WTC11 (cell line): ENCODE measurements around the gene SERBP1. TPM values are rescaled to one million over a fixed set of nuclear protein-coding genes. Genes with fewer than 3 reads are reported as not detected.

Source experiments
- ATAC-seq: fragments of 200-7000 bp; cut with Tn5 transposase; 2 replicates; pipeline ENCODE4 v1.10.0; 2021; ENCODE audit warnings: mild to moderate bottlenecking, moderate library complexity
- CTCF ChIA-PET: fragments of 300-600 bp; sonication (Branson Sonifier 250); formaldehyde crosslinking; loops from one replicate; lab custom pipeline; 2021; ENCODE audit warnings: antibody characterized with exemption; lab: Charles Lee
- POLR2A ChIA-PET: fragments of 350-600 bp; sonication (Branson Sonifier 250); formaldehyde crosslinking; loops from one replicate; lab custom pipeline; 2021; ENCODE audit warnings: antibody characterized with exemption; lab: Charles Lee
- DNase-seq: peaks from one replicate; pipeline ENCODE4 v3.0.0; 2021; ENCODE audit warnings: low spot score
- H3K27ac Mint-ChIP-seq: 2 replicates; pipeline ENCODE4 v1.8.0; 2021; ENCODE audit warnings: mixed read lengths
- H3K27me3 Mint-ChIP-seq: 2 replicates; pipeline ENCODE4 v1.8.0; 2021; ENCODE audit warnings: low read depth, mild to moderate bottlenecking, moderate library complexity, mixed read lengths
- H3K36me3 Mint-ChIP-seq: 2 replicates; pipeline ENCODE4 v1.8.0; 2021; ENCODE audit warnings: mixed read lengths
- H3K4me1 Mint-ChIP-seq: 2 replicates; pipeline ENCODE4 v1.8.0; 2022; ENCODE audit warnings: mixed read lengths
- H3K4me3 Mint-ChIP-seq: 2 replicates; pipeline ENCODE4 v1.8.0; 2021; ENCODE audit warnings: mild to moderate bottlenecking, moderate library complexity, mixed read lengths
- H3K9me3 Mint-ChIP-seq: 2 replicates; pipeline ENCODE4 v1.8.0; 2021; ENCODE audit warnings: mixed read lengths
- CBFB ChIP-seq: sonication (generic); formaldehyde crosslinking; IDR thresholded peaks from 2 replicates; pipeline ENCODE4 v1.8.1; 2022; ENCODE audit warnings: mild to moderate bottlenecking, low read depth, missing genetic modification reagents
- FOXP1 ChIP-seq: sonication (generic); formaldehyde crosslinking; IDR thresholded peaks from 2 replicates; pipeline ENCODE4 v1.8.0; 2022; ENCODE audit warnings: missing genetic modification reagents, mild to moderate bottlenecking, moderate library complexity, borderline replicate concordance
- GABPB1 ChIP-seq: sonication (generic); formaldehyde crosslinking; IDR thresholded peaks from 2 replicates; pipeline ENCODE4 v1.8.1; 2023; ENCODE audit warnings: mild to moderate bottlenecking, missing genetic modification reagents
- JAZF1 ChIP-seq: fragments of 250-450 bp; sonication (Bioruptor Pico); IDR thresholded peaks from 2 replicates; pipeline ENCODE4 v1.9.0; 2021; ENCODE audit warnings: moderate library complexity, mild to moderate bottlenecking, inconsistent platforms
- TEAD4 ChIP-seq: sonication (generic); formaldehyde crosslinking; IDR thresholded peaks from 2 replicates; pipeline ENCODE4 v1.8.0; 2022; ENCODE audit warnings: mild to moderate bottlenecking, missing genetic modification reagents
- ZNF121 ChIP-seq: sonication (generic); formaldehyde crosslinking; IDR thresholded peaks from 2 replicates; pipeline ENCODE4 v1.8.0; 2023; ENCODE audit warnings: missing genetic modification reagents
- ZNF219 ChIP-seq: sonication (generic); formaldehyde crosslinking; IDR thresholded peaks from 2 replicates; pipeline ENCODE4 v1.8.0; 2023; ENCODE audit warnings: missing genetic modification reagents, mild to moderate bottlenecking, borderline replicate concordance
- ZNF232 ChIP-seq: sonication (generic); formaldehyde crosslinking; IDR thresholded peaks from 2 replicates; pipeline ENCODE4 v1.8.0; 2022; ENCODE audit warnings: mild to moderate bottlenecking, missing genetic modification reagents
- total RNA-seq: library from RNA; stranded (reverse); gene quantifications from 3 replicates; pipeline ENCODE4 v1.2.3, GENCODE V29; 2021
- TF ChIP-seq, protein P1 (sequence below): sonication (generic); formaldehyde crosslinking; IDR thresholded peaks from 2 replicates; pipeline ENCODE4 v1.8.0; 2022; ENCODE audit warnings: missing genetic modification reagents
- TF ChIP-seq, protein P2 (sequence below): sonication (generic); formaldehyde crosslinking; IDR thresholded peaks from 2 replicates; pipeline ENCODE4 v1.8.0; 2022; ENCODE audit warnings: mild to moderate bottlenecking, missing genetic modification reagents
- TF ChIP-seq, protein P3 (sequence below): sonication (generic); formaldehyde crosslinking; IDR thresholded peaks from 2 replicates; pipeline ENCODE4 v1.8.1; 2022; ENCODE audit warnings: mild to moderate bottlenecking, missing genetic modification reagents, moderate library complexity, borderline replicate concordance
- TF ChIP-seq, protein P4 (sequence below): sonication (generic); formaldehyde crosslinking; conservative IDR thresholded peaks from 2 replicates; pipeline ENCODE4 v1.8.1; 2022; ENCODE audit warnings: mild to moderate bottlenecking, missing genetic modification reagents
- TF ChIP-seq, protein P5 (sequence below): sonication (generic); formaldehyde crosslinking; IDR thresholded peaks from 2 replicates; pipeline ENCODE4 v1.8.0; 2022; ENCODE audit warnings: mild to moderate bottlenecking, missing genetic modification reagents
- TF ChIP-seq, protein P6 (sequence below): sonication (generic); formaldehyde crosslinking; IDR thresholded peaks from 2 replicates; pipeline ENCODE4 v1.8.0; 2022; ENCODE audit warnings: mild to moderate bottlenecking, missing genetic modification reagents
- TF ChIP-seq, protein P7 (sequence below): sonication (generic); formaldehyde crosslinking; IDR thresholded peaks from 2 replicates; pipeline ENCODE4 v1.8.1; 2023; ENCODE audit warnings: mild to moderate bottlenecking, missing genetic modification reagents, borderline replicate concordance
- TF ChIP-seq, protein P8 (sequence below): fragments of 250-450 bp; sonication (Bioruptor Pico); IDR thresholded peaks from 2 replicates; pipeline ENCODE4 v2.1.2; 2022; ENCODE audit warnings: mild to moderate bottlenecking, moderate library complexity
- TF ChIP-seq, protein P9 (sequence below): sonication (generic); formaldehyde crosslinking; IDR thresholded peaks from 2 replicates; pipeline ENCODE4 v1.8.1; 2023; ENCODE audit warnings: mild to moderate bottlenecking, missing genetic modification reagents

Gene SERBP1
- total RNA-seq, 1 experiment from 2014 or later: 543 TPM

DNA sequence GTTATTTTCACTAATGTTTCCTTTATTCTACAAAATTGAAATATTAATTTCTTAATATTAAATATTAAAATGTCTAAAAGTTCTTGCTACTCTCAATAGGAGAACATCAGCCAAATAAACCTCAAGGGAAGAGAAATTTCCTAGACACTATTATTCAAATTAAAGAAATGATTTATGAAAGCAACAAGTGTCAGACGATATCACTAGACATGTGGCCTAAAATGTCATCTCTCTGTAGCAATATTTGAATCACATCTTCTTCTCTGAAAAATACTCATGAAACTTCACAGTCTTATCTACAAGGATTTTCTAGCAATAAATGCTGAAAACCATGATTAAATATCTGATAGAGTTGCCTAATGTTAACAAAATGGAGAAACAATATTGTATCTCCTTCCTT, 2.5 kb upstream of the SERBP1 start:
- POLR2A ChIA-PET: no interaction called here
- peaks cover 25% of the 10 kb centered on the region for H3K36me3 Mint-ChIP-seq
- peaks cover 23% of the 10 kb centered on the region for H3K4me1 Mint-ChIP-seq
- ATAC-seq (no peak), DNase-seq (no peak)
- no peaks in the 10 kb centered on the region for H3K27me3 Mint-ChIP-seq
- H3K27ac Mint-ChIP-seq: no peak overlapping the region
- CTCF ChIA-PET: interaction anchor here (1.4 to 4.2 kb wide), 5 partner anchors 31 to 219 kb away, joined by 4 to 19 read pairs (median 6); no protein-coding TSS in a partner anchor
- TF ChIP-seq, protein P1, sequence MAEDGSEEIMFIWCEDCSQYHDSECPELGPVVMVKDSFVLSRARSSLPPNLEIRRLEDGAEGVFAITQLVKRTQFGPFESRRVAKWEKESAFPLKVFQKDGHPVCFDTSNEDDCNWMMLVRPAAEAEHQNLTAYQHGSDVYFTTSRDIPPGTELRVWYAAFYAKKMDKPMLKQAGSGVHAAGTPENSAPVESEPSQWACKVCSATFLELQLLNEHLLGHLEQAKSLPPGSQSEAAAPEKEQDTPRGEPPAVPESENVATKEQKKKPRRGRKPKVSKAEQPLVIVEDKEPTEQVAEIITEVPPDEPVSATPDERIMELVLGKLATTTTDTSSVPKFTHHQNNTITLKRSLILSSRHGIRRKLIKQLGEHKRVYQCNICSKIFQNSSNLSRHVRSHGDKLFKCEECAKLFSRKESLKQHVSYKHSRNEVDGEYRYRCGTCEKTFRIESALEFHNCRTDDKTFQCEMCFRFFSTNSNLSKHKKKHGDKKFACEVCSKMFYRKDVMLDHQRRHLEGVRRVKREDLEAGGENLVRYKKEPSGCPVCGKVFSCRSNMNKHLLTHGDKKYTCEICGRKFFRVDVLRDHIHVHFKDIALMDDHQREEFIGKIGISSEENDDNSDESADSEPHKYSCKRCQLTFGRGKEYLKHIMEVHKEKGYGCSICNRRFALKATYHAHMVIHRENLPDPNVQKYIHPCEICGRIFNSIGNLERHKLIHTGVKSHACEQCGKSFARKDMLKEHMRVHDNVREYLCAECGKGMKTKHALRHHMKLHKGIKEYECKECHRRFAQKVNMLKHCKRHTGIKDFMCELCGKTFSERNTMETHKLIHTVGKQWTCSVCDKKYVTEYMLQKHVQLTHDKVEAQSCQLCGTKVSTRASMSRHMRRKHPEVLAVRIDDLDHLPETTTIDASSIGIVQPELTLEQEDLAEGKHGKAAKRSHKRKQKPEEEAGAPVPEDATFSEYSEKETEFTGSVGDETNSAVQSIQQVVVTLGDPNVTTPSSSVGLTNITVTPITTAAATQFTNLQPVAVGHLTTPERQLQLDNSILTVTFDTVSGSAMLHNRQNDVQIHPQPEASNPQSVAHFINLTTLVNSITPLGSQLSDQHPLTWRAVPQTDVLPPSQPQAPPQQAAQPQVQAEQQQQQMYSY (CRISPR knock-in tag): no peak
- TF ChIP-seq ZNF219 (CRISPR knock-in tag): no peak
- TF ChIP-seq, protein P2, sequence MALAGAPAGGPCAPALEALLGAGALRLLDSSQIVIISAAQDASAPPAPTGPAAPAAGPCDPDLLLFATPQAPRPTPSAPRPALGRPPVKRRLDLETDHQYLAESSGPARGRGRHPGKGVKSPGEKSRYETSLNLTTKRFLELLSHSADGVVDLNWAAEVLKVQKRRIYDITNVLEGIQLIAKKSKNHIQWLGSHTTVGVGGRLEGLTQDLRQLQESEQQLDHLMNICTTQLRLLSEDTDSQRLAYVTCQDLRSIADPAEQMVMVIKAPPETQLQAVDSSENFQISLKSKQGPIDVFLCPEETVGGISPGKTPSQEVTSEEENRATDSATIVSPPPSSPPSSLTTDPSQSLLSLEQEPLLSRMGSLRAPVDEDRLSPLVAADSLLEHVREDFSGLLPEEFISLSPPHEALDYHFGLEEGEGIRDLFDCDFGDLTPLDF (CRISPR knock-in tag): no peak
- no peak for TF ChIP-seq ZNF232 (CRISPR knock-in tag)
- TF ChIP-seq CBFB: no peak
- TF ChIP-seq, protein P3, sequence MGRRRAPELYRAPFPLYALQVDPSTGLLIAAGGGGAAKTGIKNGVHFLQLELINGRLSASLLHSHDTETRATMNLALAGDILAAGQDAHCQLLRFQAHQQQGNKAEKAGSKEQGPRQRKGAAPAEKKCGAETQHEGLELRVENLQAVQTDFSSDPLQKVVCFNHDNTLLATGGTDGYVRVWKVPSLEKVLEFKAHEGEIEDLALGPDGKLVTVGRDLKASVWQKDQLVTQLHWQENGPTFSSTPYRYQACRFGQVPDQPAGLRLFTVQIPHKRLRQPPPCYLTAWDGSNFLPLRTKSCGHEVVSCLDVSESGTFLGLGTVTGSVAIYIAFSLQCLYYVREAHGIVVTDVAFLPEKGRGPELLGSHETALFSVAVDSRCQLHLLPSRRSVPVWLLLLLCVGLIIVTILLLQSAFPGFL: no peak
- TF ChIP-seq ZNF121 (CRISPR knock-in tag): no peak
- TF ChIP-seq, protein P4, sequence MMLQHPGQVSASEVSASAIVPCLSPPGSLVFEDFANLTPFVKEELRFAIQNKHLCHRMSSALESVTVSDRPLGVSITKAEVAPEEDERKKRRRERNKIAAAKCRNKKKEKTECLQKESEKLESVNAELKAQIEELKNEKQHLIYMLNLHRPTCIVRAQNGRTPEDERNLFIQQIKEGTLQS: no peak
- TF ChIP-seq FOXP1 (CRISPR knock-in tag): no peak
- TF ChIP-seq, all 79 proteins: peak for 0
- H3K9me3 Mint-ChIP-seq: no peaks in the 10 kb centered on the region
- H3K4me3 Mint-ChIP-seq: no peak overlapping the region

DNA sequence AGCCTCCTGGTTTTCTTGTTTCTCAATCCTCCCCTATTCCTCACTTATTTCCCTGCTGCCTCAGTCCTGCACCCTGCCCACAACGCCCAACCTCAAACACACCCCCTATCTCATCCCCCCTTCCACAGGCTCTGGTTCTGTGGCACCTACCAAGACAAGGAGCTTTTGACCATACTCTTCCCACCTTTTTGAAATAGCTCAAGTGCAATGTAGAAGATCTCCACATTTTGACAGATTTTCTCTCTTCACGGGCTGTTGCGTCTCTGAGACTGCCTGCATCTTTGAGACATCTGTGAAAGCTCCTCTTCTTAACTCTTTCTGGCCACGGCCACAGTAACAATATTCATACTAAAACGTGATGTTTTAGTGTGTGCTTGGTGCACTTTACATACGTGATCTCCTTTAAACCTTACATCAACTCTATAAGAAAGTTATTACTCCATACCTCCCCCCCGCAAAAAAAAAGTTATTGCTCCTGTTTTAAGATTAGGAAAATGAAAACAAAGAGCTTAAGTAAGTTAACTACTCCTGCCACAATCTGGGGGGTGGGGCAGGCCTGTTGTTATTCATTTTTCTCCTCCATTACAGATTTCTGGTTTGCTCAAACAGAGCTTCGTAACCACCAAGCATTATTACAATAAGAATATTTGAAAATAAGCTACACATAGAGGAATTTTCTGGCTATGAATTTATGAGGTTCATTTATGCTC, 1.8 kb upstream of the SERBP1 start:
- Mint-ChIP-seq H3K4me3 (peak overlapping the region; percentile 100), H3K36me3 (peaks cover 33% of the 10 kb centered on the region), H3K27me3 (no peaks in the 10 kb centered on the region), H3K4me1 (peaks cover 30% of the 10 kb centered on the region), H3K27ac (peak overlapping the region; percentile 90), H3K9me3 (no peaks in the 10 kb centered on the region)
- DNase-seq (no peak), ATAC-seq (no peak)
- POLR2A ChIA-PET: interaction anchor here (0.6 to 1.0 kb wide), 2 partner anchors 23 to 502 kb away, joined by 3 read pairs; no protein-coding TSS in a partner anchor
- TF ChIP-seq, protein P5, sequence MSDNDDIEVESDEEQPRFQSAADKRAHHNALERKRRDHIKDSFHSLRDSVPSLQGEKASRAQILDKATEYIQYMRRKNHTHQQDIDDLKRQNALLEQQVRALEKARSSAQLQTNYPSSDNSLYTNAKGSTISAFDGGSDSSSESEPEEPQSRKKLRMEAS (CRISPR knock-in tag): no peak
- TF ChIP-seq, protein P6, sequence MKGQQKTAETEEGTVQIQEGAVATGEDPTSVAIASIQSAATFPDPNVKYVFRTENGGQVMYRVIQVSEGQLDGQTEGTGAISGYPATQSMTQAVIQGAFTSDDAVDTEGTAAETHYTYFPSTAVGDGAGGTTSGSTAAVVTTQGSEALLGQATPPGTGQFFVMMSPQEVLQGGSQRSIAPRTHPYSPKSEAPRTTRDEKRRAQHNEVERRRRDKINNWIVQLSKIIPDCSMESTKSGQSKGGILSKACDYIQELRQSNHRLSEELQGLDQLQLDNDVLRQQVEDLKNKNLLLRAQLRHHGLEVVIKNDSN: no peak
- TF ChIP-seq TEAD4 (CRISPR knock-in tag): no peak
- TF ChIP-seq JAZF1: no peak
- TF ChIP-seq, protein P7, sequence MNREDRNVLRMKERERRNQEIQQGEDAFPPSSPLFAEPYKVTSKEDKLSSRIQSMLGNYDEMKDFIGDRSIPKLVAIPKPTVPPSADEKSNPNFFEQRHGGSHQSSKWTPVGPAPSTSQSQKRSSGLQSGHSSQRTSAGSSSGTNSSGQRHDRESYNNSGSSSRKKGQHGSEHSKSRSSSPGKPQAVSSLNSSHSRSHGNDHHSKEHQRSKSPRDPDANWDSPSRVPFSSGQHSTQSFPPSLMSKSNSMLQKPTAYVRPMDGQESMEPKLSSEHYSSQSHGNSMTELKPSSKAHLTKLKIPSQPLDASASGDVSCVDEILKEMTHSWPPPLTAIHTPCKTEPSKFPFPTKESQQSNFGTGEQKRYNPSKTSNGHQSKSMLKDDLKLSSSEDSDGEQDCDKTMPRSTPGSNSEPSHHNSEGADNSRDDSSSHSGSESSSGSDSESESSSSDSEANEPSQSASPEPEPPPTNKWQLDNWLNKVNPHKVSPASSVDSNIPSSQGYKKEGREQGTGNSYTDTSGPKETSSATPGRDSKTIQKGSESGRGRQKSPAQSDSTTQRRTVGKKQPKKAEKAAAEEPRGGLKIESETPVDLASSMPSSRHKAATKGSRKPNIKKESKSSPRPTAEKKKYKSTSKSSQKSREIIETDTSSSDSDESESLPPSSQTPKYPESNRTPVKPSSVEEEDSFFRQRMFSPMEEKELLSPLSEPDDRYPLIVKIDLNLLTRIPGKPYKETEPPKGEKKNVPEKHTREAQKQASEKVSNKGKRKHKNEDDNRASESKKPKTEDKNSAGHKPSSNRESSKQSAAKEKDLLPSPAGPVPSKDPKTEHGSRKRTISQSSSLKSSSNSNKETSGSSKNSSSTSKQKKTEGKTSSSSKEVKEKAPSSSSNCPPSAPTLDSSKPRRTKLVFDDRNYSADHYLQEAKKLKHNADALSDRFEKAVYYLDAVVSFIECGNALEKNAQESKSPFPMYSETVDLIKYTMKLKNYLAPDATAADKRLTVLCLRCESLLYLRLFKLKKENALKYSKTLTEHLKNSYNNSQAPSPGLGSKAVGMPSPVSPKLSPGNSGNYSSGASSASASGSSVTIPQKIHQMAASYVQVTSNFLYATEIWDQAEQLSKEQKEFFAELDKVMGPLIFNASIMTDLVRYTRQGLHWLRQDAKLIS (CRISPR knock-in tag): no peak
- no peak for TF ChIP-seq GABPB1 (CRISPR knock-in tag)
- TF ChIP-seq, protein P8, sequence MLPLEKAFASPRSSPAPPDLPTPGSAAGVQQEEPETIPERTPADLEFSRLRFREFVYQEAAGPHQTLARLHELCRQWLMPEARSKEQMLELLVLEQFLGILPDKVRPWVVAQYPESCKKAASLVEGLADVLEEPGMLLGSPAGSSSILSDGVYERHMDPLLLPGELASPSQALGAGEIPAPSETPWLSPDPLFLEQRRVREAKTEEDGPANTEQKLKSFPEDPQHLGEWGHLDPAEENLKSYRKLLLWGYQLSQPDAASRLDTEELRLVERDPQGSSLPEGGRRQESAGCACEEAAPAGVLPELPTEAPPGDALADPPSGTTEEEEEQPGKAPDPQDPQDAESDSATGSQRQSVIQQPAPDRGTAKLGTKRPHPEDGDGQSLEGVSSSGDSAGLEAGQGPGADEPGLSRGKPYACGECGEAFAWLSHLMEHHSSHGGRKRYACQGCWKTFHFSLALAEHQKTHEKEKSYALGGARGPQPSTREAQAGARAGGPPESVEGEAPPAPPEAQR: no peak
- TF ChIP-seq, protein P9, sequence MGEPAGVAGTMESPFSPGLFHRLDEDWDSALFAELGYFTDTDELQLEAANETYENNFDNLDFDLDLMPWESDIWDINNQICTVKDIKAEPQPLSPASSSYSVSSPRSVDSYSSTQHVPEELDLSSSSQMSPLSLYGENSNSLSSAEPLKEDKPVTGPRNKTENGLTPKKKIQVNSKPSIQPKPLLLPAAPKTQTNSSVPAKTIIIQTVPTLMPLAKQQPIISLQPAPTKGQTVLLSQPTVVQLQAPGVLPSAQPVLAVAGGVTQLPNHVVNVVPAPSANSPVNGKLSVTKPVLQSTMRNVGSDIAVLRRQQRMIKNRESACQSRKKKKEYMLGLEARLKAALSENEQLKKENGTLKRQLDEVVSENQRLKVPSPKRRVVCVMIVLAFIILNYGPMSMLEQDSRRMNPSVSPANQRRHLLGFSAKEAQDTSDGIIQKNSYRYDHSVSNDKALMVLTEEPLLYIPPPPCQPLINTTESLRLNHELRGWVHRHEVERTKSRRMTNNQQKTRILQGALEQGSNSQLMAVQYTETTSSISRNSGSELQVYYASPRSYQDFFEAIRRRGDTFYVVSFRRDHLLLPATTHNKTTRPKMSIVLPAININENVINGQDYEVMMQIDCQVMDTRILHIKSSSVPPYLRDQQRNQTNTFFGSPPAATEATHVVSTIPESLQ (CRISPR knock-in tag): no peak
- CTCF ChIA-PET: interaction anchor here (0.7 to 4.2 kb wide), 7 partner anchors 23 to 422 kb away, joined by 3 to 19 read pairs (median 6); no protein-coding TSS in a partner anchor
